ENCODE measurements around the gene PODN.

The PODN gene

DNA sequence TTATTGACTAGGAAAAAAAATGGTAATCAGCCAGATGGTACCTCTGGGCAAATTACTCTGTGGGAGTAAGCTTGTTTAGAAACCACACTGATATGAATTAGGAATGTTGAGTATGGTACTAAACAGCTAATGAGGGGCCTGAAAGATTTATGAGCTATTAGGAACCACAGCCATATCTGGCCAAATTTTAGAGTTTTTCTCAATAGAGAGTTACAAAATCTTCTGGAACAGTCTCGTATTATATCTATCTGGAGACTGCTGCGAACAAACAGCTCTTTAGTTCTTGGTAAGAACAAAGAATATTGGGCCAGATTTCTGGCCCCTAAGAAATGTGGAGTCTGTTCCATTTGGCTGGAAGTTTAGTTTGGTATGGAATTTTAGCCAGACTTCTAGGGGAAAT, 4.9 kb upstream of the PODN start:
- DNase-seq, result no peak

DNA sequence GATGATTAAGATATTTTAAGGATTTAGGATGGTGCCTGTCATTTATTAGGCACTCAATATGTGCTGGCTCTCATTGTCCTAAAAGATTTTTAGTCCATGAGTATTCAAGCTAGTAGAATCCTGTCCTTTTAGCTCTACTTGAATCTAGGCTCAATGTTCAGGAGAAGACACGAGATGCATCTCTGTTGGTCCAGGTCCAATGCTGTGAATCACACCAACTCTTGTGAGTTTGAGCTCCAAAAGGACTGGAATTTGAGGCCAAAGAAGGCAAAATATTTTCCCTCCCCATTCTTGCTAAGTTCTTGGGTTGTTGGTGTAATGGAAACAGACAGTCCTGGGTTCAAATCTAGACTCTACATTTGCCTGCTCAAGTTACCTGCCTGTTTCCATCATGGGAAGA, 1.4 kb upstream of the PODN start:
- no peak for DNase-seq

DNA sequence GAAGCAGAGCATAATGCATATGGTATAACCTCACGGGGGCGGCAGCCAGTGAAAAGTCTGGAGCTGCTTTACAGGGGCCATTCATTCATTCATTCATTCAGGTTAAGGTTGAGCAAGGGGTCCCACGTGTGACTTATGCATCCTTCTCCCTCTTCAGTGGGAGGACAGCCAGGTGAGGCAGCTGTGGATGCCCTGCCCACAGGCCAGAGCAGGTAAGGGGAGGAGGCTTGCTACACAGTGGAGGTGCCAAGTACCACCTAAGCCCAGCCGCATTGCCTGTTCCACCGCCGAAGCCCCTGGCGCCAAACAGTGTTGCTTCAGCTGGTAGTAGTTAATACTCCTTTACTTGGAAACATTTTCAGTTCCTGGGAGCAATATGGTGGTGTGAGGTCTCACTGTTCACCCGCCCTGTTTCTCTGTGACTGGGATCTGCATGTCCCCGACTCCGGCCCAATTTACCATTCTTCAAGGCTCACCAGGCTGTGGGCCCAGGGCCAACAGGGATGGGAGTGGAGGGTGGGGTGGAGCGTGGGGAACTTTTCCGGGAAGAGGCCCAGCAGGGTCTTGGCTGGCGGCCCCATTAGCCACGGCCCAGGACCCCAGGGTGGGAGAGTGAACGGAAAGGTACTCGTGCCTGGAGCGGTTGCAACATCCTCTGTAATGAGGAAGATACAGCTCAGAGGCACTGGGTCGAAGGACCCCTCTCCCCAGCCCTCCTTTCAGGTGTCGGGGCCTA, 722 bp upstream of the PODN start:
- no peak for DNase-seq

DNA sequence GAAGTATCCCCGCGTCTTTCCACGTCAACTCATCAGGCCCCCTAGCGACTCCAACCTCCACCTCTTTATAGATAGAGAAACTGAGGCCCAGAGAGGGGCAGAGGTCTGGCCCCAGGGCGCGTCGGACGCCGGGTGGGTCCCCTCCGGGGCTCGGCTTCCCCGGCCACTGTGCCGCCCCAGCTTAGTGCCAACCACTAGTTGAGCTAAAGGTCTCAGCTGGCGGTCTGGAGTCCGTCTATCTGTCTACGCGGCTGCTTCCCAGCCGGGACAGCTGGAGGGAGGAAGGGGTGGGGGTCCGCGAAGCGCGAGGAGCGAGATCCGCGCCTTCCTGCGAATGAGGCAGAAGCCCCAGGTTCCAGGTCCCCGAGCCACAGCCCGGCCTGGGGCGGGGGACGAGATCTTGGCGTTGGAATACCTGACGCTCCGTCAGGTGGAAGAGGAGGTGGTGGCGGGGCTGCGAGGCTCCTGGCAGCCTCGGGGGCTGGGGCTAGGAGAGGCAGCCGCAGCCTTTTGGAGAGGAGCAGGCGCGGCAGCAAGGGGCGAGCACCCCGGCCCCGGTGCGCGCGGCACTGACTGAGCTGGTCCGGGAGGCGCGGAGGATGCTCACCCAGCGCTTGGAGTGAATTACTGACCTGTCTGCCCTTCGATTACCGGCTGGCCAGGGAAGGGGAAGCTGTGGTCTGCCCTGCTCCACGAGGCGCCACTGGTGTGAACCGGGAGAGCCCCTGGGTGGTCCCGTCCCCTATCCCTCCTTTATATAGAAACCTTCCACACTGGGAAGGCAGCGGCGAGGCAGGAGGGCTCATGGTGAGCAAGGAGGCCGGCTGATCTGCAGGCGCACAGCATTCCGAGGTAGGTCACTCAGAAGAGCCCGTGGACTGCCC, 937 bp downstream of the PODN start:
- no peak for DNase-seq

DNA sequence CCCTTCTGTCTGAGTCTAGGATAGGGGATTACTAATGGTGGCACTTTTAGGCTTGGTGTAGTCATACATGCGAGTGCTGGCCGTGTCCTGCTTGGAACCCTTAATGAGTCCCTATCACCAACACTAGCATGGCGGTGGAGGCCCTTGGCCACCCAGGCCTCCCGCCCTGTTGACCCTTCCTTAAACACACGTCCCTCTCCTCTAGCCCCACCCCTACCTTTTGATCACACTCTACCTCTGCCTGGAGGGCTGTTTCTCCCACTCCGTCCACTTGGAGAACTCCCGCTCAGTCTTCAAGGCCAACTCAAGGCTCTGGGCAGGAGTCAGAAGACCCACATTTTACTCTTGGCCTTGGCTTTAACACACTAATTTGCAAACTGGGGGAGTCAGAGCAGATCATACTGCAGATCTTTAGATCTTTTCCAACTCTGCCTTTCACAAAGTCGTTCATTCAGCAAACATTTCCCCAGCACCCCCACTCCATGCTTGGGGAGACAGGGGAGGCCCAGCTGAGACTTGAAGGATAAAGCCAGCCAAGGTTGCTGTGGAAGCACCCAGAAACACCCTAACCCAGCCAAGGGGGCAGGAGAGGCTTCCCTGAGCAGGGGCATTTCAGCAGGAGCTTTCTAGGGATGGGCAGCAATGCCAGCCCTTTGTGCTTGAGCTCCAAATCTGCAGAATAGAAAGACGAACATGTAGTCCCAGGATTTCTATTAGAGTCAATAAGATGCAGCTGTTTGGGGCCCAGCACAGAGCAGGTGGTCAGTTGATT, 1.9 kb downstream of the PODN start:
- no peak for DNase-seq

DNA sequence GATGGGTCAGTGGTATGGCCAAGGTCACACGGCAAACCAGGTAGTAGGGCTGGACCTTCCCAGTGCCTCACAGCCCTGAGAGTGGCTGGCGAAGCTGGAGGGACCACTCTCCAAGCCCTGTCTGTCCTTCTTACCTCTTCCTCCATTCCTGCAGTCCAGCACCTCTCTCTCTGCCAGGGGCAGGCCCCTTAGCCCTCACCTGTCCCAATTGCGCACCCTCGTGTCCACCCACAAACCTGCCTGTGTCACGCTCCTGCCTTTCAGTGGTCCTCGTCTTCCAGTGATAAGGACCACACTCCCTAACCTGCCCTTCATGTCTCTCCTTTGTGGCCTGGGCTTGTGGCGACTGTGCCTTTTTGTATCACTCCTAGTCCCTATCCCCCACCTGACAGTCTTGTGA, 3.4 kb downstream of the PODN start:
- DNase-seq, result no peak

DNA sequence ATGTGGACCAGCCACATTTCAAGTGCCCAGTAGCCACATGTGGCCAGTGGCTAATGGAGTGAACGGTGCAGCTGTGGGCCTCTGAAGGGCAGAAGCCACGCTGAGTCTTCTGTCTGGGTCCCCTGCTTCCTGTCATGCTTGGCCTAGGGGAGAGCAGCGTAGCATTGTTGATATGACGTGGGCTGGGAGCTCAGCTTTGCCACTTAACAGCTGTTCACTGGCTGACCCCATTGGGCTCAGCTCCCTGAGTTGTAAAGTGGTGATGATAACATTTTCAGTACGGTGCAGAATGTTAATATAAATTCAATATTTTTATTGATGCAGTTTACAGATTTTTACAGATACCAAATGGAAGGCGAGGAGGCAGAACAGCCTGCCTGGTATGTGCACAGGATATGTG, 4.5 kb downstream of the PODN start:
- DNase-seq, result no peak

DNA sequence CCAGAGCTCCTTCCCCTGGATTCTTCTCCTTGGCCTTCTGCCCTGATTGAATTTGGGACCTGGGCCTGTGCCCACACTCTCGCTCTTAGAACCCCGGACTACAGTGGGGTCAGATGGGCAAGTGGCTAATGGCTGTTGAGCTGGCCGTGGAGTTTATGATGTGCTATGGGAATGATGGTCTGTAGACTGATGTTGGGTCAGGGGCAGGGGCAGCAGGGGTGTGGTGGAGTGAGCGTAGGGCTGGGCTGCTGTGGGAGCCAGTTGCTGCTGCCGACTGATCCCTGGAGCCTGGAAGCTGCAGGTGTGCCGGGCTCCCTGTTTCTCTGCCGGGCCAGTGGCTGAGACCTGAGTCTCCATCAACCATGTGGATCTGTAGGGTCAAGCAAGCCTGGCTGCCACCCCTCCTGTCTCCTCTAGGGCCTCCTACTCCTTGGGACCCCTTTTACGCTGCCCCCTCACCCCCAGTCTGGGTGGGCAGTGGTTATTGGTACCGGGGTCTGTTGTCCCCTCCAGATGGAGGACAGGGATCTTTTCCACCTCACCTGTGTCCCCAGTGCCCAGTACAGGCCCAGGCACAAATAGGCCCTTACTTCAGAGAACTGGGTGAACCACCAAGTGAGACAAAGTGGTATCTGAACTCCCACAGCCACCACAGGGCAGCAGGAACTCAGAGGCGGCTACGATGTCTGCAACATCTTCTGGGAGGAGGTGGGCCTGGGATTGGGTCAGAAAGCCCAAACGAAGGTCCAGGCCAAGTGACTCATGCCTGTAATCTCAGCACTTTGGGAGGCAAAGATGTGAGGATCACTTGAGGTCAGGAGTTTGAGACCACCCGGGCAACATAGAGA, 5.1 kb downstream of the PODN start:
- no peak for DNase-seq

DNA sequence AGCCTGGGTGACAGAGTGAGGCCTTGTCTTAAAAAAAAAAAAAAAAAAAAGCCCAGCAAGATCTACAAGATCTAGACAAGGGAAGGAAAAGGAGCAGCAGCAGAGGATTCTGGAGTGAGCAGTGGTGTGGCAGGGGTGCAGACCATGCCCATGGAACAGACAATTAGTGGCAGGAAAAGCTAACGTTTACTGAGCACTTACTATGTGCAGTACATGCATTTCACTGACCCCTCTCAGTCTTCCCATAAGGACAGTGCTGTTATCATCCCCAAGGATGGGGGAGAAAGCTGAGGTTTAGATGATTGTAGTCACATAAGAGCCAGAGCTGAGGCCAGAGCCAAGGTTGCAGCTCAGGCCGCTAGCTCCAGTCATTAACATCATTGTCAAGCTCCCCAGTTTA, 5.9 kb downstream of the PODN start:
- DNase-seq, result no peak

DNA sequence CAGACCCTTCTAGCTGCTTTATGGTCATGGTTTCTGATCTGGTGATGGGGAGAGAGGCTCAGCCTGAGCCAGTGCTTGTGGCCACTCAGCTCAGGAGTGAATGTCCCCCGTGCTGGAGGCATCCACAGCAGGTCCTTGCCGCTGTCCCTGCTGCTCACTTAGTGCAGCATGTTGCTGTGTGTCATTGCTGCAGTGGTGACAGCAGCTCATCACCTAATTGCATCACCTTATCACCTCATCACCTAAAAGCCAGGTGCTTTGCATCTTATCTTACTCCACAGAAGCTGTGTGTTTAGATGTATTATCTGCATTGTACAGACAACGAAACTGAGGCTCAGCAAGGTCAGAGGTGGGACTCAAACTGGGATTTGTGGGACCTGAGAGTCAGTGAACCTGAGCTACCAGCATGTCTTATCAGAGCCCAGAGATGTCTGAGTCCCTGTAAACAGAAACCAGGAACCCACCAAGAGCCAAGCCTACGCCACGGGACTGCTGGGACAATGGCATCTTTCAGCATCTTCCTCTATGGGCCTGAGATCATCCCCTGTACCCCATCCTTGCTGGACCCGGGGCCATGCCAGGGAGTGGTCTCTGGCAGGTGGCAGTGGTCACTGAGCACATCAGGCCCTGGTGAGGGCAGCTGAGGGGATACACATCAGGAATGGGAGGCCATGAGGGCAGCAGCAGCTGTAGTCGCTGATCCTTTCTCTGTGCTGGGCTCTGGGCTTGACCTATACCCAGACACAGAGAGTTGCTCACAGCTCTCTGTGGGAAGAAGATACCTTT, 6.5 kb downstream of the PODN start:
- no peak for DNase-seq

DNA sequence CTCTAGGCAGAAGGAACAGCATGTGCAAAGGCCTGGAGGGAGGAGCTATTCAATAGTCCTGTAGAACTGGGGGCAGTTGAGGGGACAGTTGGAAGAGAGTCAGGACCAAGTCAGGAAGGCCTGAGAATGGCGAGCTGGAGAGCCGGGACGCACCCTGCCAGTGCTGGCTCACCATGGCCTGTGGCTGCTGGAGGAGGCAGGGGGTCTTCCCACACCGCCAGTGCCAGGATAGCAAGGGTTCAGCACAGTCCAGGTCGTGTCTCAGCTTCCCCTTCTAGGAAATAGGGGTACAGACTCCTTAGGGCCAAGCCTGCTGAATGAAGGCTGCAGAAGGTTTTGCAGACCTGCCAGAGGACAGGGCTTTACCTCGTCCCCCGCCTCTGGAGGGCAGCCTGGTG, 7.3 kb downstream of the PODN start:
- no peak for DNase-seq

DNA sequence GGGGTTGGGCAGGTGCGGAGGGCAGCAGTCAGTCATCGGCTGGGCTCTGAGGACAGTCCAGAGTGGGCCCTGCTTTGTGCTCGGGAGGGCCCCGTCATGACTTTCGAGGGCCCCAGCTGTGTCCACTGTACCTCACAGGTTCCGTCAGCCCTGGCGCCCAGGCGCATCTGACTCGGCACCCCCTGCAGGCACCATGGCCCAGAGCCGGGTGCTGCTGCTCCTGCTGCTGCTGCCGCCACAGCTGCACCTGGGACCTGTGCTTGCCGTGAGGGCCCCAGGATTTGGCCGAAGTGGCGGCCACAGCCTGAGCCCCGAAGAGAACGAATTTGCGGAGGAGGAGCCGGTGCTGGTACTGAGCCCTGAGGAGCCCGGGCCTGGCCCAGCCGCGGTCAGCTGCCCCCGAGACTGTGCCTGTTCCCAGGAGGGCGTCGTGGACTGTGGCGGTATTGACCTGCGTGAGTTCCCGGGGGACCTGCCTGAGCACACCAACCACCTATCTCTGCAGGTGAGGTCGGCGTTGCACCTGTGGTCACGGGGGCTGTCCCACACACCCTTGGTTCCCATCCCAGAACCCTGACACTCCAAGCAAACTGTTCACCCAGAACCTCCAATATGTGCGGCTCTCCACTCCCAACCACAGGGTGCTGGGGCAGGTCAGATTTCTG, 7.8 kb downstream of the PODN start:
- DNase-seq, result no peak

DNA sequence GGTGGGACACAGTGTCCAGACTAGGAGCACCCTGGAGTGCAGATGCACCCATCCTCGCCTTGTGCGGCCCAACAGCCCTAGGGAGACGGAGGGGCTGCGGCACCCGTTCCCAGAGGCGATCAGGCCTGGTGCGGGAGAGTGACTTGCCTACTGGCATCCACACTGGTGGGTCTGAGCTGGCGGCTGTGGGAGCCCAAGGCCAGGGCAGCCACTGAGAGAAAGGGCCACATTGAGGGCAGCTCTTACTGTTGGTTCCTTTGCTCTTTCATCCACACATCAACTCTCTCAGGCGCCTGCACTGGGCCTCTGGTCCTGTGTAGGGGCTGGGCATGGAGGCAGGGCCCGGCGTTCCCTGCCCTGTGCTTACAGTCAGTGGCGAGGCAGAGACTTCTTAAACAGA, 8.6 kb downstream of the PODN start:
- no peak for DNase-seq

DNA sequence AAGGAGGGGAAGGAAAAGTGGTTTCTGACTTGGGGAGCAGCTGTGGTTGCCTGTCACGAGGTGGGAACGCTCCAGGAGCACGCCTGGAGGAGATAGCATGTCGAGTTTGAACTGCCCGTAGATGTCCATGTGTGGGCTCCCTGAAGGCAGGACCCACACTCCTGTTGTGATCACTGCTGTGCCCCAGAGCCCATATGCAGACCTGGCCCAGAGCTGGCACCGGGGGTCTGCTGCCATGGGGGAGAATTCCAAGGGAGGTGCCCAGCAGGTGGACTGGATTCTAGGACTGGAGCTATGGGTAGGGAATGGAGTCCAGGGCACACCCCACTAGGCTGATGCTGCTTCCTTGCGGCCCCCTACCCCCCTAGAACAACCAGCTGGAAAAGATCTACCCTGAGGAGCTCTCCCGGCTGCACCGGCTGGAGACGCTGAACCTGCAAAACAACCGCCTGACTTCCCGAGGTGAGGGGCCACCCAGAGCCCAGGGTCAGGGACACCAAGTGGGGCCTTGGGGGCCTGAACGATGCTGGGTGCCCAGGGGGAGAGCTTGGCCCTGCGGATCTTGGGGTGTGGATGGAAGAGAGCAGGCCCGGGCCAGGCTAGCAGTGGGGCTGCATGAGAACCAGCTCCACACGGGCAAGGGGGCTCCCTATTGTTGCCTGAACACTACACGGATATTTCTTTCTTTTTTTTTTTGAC, 9.3 kb downstream of the PODN start:
- no peak for DNase-seq

DNA sequence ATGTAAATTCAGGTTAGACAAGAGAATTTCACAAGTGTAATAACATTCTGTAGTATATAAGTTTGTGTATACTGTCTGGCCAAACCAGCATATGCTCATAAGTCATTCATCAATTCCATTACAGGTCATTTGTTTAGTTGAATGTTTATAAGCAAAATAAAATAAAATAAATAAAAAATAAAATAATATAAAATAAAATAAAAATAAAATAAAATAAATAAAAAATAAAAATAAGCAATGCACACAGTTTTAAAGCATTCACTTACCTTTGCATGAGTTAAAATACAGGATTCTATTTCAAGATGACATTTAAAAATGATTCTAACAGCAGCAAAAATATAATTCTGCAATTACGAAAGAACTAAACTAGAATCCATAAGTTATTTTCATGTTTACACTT, 9.9 kb downstream of the PODN start:
- no peak for DNase-seq

DNA sequence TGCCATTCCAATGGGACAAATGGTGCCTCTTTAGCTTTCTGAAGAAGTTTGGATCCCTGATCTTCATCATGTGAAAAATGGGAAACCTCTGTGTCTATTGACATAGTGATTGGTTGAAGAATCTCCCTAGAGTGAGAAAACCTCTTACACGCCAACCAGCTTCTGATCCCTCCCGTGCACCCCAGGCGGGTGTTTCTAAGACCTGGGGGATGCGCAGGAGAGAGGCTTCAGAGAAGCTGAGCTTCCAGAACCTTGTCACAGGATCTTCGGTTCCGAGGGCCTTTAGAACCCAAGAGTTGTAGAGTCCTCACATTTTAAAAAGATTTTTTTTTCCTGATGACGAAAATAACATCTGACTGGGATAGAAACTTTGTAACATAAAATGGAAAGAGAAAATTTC, 11.3 kb downstream of the PODN start:
- DNase-seq, result no peak

DNA sequence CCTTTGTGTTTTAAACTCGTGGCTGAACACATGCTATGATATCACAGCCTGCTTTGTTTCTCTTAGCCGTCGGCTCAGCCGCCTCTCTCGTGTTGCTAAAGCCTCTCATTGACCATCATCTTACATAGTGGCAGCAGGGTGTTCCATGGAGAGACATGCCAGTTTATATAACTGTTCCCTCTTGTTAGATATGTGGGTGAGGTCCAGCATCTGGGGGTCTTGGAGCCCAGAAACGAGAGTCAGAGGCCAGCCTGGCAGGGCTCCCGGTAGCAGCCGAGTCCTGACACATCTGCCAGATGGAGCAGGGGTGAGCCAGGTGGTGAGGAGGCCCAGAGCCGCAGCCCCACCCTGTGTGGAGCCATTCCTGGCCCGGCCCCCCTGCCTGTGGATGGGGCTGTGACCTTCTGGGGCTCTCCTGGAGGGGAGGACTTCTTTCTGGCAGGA, 11.9 kb downstream of the PODN start:
- no peak for DNase-seq

DNA sequence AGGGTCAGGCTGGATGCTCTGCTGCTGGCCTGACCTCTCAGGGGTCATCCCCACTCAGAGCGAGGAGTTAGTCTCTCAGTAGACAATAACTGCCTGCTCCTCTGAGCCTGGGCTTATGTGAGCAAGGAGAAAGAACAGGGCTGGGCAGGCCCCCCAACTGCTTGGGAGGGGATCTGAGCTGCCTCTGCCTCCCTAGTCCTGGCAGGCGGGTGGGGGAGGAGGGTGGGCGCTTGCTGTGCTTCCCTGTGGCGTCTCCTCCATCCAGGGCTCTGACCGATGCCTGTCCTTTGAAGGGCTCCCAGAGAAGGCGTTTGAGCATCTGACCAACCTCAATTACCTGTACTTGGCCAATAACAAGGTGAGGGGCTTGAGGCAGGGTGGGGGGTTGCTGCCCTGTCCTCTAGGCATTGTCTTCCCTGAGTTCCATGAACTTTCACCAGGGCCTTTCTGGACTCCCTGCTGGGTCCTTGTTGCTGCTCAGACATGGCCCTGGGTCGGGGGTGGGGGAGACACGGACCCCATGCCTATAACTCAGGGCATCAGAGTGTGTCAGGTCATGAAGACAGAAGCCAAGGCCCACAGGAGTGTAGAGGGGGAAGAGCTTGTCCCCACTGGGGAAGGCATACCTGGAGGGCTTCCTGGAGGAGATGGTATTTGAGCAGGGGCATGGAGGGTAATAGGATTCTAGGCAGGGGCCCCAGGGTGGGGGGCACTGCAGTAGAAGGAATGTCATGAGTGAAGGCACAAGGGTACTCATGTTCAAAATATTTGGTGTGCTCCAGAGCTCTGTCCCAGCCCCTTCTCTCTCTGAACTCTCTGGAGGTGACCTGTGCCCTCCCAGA, 12.5 kb downstream of the PODN start:
- no peak for DNase-seq

DNA sequence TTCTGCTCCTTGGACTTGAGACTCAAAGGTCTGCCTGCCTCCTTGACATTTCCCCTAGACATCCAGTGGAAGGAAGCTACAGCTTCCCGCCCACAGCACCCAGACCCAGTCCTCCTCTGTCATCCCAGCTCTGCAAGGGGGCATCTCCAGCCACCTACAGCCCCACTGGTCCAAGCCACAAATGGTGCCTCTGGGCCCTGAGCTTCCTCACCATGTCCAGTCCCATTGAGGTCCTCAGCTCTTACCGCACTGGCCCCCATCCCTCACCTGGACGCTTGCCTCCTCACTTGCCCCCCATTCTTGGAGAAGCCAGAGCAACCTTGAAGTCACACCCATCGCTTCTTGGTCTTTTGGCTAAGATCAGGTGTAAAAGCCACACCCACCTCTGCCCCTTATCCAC, 13.2 kb downstream of the PODN start:
- DNase-seq, result no peak

DNA sequence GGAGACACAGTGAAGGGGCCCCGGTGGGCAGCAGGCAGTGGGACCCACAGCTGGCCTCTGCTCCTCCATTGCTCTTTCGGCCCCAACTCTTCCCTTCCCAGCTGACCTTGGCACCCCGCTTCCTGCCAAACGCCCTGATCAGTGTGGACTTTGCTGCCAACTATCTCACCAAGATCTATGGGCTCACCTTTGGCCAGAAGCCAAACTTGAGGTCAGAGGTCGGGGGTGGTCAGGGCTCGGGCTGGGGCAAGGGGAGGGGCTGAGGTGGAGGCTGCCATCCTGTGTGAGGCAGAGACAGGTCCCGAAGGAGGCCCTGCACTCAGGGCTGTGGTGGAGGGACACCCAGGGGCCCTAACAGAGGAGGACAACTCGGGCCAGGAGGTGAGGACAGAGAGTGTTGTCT, 13.7 kb downstream of the PODN start:
- DNase-seq, result no peak

All from activated CD4-positive, CD25-positive, alpha-beta regulatory T cell (primary cell).